LNCaP clone FGC (cell line): Measurements from ENCODE around the gene SLC9A5.

Experiments used
- DNase-seq: peaks from one replicate; pipeline ENCODE4 v3.0.0-alpha.2; 2011; ENCODE audit warnings: low read depth
- H3K4me3 ChIP-seq: 2 replicates; pipeline ENCODE4 v1.5.1; 2011; ENCODE audit warnings: mild to moderate bottlenecking, low read depth, low read length, control low read depth
- TF ChIP-seq, protein P1 (sequence below): IDR thresholded peaks from 2 replicates; pipeline ENCODE4 v1.5.1; 2012; ENCODE audit warnings: mild to moderate bottlenecking; ENCODE audit not compliant: control insufficient read depth, insufficient read depth; ENCODE audit errors: extremely low read depth

SLC9A5 gene

DNA sequence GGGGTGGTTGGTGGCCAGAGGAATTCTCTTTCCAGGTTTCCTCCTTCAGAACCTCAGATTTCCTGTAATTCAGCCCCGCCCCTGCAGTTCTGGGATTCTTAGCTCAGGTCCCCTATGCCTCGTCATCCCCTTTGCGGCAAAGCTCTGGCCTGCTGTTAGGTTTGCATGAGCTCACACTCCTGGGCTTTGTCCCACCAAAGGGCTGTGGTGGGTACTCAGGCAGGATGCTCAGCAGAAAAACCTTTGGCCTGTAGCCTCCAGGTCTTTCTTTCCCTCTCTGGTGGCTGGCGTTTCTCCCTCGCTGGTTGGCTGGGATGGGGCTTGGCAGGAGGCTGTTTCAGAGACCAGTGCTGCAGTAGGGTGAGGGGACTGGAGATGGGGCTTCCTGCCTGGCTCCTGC, 21.0 kb downstream of the SLC9A5 start:
- no peak overlapping the region for H3K4me3 ChIP-seq
- DNase-seq, result no peak
- TF ChIP-seq, protein P1, sequence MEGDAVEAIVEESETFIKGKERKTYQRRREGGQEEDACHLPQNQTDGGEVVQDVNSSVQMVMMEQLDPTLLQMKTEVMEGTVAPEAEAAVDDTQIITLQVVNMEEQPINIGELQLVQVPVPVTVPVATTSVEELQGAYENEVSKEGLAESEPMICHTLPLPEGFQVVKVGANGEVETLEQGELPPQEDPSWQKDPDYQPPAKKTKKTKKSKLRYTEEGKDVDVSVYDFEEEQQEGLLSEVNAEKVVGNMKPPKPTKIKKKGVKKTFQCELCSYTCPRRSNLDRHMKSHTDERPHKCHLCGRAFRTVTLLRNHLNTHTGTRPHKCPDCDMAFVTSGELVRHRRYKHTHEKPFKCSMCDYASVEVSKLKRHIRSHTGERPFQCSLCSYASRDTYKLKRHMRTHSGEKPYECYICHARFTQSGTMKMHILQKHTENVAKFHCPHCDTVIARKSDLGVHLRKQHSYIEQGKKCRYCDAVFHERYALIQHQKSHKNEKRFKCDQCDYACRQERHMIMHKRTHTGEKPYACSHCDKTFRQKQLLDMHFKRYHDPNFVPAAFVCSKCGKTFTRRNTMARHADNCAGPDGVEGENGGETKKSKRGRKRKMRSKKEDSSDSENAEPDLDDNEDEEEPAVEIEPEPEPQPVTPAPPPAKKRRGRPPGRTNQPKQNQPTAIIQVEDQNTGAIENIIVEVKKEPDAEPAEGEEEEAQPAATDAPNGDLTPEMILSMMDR, result no peak

DNA sequence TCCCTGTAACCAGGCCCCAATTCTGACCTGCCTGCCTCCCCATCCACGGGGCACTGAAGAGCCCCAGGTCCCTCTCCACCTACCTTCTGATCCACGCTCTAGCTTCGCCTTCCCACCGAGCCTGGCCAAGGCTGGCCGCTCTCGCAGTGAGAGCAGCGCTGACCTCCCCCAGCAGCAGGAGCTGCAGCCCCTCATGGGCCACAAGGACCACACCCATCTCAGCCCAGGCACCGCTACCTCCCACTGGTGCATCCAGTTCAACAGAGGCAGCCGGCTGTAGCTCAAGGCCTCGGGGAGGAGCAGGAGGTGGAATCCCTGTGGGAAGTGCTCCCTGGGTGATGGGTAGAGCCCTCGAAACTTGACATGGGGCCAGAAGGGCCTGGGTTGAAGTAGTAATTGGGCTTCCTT, 22.2 kb downstream of the SLC9A5 start:
- DNase-seq, result no peak
- no peak overlapping the region for H3K4me3 ChIP-seq
- TF ChIP-seq, protein P1, result no peak

DNA sequence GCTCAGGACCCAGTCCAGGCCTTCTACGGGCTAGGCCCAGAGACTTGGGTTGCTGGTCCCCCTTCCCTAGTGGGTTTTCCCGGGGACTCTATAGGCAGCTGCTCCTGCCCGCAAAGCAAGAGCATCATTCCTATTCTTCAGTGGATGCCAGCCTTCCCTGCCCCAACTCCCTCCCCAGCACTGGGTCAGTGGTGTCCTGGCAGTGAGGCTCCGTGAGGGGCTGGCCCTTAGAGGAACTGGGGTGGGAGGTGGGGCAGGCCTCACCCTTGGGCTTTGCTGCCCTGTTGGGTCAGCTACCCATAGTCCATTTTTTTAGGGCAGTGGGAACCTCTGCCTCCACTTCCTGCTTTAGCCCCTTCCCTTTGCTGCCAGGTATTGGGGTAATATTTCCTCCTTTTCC, 22.7 kb downstream of the SLC9A5 start:
- DNase-seq, result no peak
- no peak overlapping the region for H3K4me3 ChIP-seq
- TF ChIP-seq, protein P1, result no peak

DNA sequence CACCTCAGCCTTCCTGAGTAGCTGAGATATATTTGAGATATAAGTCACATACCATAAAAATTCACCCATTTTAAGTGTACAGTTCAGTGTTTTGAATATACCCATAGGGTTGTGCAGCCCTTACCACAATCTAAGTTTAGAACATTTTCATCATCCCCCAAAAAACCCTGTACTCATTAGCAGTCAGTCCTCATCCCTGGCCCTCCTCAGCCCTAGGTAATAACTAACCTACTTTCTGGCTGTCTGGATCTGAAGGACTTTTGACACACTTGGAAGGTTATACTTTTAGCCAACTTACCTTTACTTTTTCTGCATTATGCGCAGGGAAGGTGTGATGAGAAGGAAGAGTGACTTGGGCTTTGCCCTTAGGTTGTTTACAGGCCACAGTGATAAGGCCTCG, 26.5 kb downstream of the SLC9A5 start:
- H3K4me3 ChIP-seq, result no peak overlapping the region
- DNase-seq, result no peak
- TF ChIP-seq, protein P1, result no peak

DNA sequence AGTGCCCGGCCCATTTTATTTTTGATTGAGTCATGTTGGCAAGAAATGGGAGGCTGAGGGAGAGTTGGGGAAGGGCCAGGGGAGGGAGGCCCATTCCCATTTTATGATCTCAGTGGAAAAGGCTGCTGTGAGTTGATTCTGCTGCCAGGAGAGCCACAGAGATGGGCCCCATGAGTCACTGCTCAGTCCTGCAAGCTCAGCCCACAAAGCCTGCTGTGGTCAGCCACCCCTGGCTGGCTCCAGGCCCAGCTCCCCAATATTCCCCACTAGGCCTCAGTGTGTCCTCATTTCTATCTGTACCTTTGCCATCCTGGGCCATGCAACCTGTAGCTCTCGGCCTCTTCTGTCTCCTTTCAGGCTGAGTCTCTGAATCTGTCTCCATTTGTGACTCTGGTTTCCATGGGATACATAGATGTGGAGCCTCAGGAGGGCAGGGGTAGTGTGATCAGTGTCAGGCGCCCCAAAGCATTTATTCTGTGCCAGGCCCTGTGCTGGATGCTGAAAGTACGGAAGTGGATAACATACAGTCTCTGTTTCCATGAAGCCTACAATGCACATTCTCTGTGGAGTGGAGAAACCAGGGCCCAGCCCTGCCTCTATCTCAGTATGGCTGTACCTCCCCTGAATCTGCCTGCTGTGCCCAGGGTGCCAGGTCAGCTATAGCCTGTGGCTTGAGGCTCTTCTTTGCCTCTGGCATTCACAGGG, 28.7 kb downstream of the SLC9A5 start:
- H3K4me3 ChIP-seq, result no peak overlapping the region
- no peak for DNase-seq
- TF ChIP-seq, protein P1, result no peak

DNA sequence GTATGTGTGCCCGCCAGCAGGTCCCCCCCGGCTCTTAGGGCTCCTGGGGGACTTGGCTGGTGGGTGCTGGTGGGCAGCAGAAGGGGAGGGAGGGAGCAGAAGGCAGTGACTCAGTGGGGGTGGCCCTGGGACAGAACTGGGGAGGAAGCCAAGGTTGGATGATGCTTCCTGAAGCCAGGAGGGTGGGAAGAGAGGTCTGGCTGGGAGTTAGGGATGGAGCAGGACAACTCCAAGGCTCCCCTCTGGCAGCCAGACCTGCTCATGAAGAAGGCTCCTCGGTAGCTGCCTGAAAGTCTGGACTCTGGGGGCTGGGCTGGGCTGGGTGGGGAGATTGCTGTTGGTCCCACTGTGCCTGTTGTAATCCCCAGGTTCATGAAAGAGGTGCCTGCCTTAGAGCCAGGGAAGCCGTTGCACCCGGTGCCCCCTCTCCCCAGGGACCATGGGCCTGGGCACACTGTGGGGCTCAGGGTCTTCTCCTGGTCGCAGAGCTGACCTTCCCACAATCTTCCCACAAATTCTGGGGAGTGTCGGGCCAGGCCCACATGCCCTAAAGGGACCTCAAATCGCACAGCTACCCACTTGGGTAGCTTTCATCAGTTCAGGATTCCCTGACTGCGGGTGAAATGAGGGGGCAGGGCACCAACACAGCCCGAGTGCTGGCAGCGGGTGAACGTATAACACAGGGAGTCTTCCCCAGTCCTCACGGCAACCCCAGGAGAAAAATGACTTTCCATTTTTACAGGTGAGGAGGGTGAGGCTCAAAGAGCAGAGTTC, 29.4 kb downstream of the SLC9A5 start:
- H3K4me3 ChIP-seq, result peak overlapping the region; percentile 77
- TF ChIP-seq, protein P1, result no peak
- no peak for DNase-seq

DNA sequence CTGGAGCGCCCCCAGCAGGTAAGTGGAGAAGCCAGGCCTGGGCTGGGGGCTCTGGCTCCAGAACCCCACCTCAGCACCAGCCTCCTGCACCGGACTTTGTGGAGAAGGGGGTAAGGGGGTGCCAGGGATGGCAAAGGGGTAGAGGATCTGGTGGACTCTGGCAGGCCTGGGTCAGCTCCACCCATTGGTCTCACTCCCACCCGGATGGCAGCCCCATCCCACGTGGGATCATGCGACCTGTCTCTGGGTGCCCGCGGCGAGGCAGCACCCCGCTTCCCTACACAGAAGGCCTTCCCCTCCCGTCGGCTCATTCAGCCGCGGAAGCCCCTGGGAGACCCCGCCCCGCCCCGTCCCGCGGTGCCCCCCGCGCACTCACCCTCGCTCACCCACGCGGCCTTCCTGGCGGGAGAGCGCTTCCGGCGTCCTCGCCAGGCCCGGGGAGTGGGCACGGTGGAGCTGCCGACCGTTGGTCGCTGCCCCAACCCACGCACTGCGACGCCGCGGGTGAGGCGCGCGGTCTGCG, 30.1 kb downstream of the SLC9A5 start:
- no peak for DNase-seq
- TF ChIP-seq, protein P1, result peak; percentile 29
- peak overlapping the region; percentile 77 for H3K4me3 ChIP-seq
